GM18861 (cell line): Measurements from ENCODE around the gene DIP2C.
A peak's percentile ranks its signal among the peaks of the same experiment; 100 is the strongest.
"Not testable (repeated sequence)": the region's sequence is repeated elsewhere in the genome, so short reads cannot be mapped to it uniquely, and the experiment has no call there.

Experiments used
- ATAC-seq: cut with Tn5 transposase; IDR thresholded peaks from one replicate; pipeline ENCODE4 v1.9.1; 2021; ENCODE audit not compliant: unreplicated experiment

Gene DIP2C

DNA sequence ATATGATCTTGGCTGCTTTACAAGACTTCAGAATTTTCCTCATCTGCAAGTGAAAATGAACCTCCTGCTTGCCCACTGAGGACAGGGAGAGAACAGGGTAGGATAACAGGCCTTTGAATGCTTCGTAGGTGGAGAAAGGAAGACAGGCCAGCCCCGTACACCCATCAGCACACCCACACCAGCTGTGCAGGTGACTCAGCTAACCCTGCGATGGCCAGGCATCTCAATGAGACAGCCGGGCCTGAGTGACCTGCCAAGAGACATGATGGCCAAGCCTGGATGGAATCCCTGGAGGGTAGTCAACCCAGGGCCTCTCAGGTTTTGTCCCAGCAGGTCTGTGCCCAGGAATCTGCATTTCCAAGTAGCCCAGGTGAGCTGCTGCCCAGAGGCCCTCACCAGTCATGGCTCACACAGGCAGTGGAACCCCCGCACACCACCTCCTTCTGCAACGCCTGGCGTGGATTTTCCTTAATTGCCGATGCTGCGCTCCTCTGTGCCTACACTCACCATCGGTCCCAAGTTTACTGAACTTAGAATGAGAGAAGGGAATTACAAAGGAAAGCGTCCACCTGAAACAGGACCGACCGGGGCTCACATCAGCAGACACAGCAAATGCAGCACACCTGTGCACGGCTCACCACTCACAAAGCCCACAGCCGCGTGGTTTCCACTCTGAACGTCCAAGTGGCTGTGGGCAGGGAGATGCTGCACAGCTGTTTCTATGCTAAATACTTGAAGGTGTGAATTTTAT lies 163.7 kb downstream of the DIP2C start:
- ATAC-seq = no peak

DNA sequence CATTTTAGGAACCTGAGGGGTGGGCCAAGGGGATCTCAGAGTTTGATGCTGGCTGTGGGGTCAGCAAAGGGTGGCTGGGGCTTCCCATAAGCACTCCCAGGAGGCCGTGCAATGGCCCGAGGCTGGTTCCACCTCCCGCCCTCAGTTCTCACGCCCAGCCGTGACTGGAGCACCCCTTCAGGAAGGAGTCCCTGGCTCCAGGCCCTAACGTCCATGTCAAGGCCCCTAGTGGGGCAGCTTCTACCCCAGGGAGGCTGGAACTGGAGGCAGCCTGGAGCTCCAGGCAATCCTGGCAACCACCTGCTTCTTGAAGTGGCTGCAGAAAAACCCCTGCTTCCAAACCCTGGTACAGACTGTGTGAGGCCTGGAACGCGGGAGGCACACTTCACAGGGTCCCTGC lies 165.5 kb downstream of the DIP2C start:
- ATAC-seq = no peak

DNA sequence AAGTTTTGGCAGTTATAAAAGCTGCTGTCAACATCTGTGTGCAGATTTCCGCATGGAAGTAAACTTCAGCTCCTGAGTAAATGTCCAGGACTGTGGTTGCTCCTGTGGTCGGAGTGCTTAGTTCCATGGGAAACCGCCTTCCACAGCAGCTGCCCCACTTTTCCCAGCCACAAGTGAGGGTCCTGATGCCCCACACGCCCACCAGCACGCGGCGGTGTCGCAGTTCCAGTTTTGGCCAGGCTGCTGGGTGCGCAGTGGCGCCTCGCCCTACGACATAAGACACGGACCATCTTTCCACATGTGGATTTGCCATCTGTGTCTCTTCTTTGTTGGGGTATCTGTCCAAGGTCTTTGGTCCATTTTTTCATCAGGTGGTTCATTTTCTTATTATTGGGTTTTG lies 167.1 kb downstream of the DIP2C start:
- no peak for ATAC-seq

DNA sequence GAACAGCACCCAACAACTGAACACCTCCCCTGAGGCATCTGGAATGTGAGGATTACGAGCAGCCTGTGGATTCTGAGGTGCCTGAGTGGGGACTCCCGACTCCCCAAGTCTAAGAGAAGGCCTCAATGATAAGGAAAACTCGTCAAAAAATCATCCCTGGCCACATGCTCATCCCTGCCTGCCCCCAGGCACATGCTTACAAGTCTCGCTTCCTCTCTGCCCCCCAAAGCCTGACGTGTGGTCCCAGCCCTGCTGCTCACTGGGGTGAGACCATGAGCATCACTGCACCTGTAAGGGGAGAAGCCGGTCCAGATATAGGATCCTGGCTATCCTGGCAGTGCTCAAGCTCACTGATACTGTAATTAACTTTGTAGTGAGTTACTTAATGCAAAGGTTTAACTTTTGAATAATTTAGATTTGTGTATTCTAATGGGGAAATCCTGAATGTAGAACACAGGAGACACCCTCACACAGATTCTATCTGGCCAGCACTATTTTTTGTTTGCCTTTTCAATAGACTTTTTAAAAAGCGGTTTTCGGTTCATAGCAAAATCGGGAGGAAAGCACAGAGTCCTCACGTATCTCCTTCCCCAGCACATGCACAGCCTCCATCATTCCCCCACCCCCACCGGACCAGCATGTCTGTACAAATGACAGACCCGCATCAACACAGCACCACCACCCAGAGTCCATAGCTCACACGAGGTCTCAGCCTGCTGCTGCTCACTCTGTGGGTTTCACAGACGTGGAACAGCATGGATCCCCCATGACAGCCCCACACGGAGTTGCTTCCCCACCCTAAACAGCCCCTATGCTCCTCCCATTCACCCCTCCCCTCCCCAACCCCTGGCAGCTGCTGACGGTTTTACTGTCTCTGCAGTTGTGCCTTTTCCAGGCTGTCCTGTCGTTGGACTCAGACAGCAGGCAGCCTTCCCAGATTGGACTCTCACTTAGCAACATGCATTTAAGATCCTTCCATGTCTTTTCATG lies 167.9 kb downstream of the DIP2C start:
- ATAC-seq = no peak

DNA sequence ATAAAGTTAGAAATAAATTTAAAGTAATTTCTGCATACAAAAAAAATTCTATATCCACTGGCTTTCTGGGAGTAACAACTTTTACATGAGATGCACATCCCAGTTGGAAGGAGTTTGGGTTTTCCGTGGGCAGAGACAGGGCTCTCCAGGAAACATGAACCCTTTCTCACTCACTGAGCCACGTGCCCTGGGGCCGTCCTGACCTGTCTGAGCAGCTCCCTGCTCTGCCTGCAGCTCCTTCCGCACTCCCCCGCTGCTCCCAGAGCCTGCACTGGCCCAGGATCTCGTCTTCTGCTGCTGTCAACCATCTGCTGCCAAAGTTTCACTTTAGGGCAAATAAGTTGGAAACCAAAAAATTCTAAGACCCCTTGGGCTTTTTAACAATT lies 169.1 kb downstream of the DIP2C start:
- no peak for ATAC-seq

DNA sequence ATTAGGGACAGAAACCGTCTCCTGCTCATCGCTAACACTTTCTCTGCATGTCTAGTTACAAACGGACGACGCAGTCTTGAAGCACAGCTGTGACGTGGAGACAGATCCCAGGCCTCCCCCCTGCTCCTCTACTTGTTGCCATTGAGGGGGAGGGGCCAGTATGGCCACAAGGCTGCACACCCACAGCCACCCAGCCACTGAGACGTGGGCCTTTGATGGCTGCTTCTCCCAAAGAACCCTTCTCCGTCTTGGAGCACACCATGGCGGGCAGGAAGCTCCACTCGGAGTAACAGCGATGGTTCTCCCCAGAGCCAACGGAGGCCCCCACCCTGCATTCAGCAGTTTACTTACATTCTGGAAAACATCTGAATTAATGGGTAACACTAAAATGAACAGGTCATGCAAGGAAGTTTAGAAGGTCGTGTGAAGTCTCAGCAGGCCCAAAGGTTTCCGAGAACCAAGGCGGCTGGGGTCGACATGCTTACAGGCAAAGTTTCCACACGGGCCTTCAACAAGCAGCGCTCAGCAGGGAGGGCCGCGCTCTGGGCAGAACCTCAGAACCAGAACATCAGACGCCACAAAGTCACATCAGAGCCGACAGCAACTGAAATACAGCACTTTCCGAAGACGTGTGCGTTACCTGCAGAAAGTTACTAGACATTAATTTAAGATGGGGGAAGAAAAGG lies 169.6 kb downstream of the DIP2C start:
- ATAC-seq = no peak

DNA sequence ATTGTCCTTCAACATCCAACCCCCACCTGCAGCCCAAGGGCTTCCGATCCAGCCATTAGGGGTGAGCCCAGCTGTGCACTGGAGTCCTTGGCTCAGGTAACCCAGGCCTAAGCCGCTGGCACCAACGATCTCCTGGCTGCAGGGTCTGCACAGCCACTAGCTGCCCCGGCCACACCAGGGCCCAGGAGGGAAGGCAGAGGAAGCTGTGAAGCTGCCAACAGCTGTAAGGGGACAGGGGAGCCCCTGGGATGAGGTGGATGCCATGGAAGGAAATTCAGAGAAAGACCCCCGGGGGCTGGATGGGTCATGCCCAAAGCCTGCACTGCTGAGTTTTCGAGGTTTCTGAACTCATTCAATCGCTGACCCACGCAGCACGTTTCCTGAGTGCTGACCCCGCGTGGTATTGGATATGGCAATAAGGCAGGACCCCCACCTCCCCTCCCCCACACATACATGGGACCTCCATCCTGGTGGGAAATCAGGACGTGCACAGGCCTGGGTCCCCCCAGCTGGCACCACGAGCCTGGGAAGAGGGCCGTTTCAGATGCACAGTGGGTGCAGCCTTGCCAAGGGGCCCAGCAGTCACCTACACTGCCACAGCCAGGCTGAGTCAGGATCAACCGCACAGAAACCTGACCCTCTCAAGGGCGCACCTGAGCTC lies 170.3 kb downstream of the DIP2C start:
- no peak for ATAC-seq

DNA sequence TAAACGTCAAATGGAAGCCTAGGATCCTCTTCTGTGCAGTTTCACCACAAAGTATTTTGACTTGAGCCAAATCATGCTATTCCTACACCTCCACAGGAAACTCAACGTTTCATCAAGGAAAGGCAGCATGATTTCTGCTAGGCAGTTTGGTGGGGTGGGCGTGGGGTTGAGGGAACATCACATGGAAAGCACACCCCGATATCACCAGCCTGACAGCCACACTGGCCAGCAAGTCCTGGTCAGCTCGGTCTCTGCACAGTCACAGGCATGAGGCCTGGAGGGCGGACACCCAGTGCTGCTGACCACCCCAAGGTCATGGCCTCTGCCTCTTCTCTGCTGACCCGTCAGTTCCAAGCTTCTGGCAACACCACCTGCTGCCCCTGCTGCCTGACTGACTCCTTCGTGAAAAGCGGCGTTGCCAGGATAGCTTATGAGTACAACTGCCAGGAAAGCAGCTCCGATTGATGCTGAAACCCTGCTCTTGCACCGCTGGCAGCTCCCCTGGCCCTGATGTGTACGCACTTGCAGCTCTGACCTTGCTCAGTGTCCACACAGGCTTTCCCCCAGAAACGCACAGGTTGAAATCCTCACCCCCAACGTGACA lies 171.5 kb downstream of the DIP2C start:
- no peak for ATAC-seq

DNA sequence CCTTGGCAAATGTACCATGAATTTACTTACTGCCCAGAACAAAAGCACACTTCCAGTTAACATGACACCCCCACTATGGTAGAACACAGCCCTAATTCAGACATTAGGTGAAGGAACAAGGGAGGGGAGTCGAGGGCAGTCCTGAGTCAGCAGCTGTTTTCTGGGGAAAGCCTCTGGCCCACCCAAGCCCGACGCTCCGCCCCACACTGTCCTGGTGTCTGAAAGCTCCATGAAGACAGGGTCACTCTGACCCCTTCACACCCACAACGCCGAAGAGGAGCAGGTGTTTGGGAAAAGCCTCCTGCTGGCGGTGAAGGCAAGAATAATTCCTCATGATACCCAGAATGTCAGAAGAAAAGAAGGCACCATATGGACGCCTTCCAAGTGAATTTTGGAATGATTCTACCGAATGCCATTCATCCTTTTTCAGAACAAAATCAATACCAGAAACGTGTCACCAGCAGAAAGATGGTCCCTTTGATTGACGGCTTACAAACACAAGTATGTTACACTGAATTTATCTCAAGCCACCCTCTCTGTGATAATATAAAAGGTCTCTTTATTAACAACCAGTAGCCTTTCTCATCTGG lies 172.1 kb downstream of the DIP2C start:
- ATAC-seq = no peak

DNA sequence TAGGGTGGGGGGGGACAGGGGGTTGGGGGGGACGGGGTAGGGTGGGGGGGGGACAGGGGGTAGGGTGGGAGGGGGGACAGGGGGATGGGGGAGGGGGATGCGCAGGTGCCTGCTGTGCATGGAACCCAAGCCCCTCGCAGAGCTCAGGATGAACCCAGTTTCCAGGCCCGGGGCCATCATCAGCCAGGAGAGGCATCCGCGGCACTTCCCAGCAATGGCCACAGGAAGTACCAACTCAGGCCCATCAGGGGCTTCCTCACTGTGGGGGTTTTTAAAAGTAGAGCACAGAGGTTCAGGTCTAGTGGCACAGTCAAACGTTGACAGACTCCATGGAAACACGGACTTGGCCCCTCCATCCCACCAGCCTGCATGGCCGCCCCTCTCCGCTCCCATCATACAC lies 172.7 kb downstream of the DIP2C start:
- no peak for ATAC-seq

DNA sequence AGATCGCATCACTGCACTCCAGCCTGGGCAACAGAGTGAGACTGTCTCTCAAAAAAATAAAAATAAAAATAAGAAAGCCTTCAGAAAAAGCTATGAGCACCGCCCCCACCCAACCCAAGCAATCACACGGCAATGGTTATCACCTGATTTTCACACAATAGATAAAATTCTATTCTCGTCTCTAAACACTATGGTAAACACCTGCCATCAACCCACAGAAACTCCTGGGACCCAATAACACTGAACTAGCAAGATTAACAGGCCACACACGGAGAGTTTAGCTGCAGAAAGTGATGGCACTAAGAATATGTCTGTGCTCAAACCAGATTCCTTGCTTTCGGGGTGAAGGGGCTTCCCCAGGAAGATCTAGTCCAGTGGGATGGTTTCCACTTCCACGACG lies 173.8 kb downstream of the DIP2C start:
- no peak for ATAC-seq

DNA sequence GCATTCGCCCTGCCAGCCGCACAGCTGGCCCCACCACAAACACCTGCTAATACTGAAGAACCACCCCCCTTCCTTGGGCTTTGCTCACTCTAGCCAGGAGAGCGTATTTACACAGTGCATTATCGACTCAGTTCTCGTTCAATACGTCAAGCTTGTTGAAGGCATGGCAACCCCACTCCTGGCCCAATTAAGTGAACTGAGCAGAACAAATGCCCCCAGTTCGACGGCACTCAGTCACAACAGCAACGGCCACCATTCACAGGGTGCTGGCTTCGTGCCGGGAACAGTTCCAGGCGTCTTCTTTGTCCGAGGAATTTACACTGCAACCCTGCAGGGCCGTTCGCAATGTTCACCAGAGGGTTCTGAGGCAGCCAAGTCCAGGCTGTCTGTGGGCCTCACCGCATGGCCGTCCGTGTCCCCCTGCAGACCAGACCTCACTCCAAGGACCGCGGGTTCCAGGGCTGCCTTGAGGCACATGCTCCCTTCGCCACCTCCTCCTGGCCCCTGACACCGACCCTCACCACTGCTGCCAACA lies 175.3 kb downstream of the DIP2C start:
- no peak for ATAC-seq

DNA sequence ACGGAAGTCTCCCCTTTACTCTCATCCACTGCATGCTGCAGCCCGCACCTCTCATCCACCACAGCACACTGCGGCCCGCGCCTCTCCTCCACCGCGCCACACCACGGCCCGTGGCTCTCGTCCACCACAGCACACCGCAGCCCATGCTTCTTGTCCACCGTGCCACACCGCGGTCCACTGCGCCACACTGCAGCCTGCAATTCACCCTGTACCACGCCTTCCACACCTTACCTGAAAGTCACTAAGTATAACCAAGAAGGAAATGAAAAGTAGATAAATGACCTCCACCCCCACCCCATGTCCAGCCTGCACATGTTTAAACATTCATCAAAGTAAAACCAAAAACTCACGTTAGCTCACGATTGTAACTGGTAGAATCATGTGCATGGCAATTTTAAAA lies 176.1 kb downstream of the DIP2C start:
- ATAC-seq = no peak

DNA sequence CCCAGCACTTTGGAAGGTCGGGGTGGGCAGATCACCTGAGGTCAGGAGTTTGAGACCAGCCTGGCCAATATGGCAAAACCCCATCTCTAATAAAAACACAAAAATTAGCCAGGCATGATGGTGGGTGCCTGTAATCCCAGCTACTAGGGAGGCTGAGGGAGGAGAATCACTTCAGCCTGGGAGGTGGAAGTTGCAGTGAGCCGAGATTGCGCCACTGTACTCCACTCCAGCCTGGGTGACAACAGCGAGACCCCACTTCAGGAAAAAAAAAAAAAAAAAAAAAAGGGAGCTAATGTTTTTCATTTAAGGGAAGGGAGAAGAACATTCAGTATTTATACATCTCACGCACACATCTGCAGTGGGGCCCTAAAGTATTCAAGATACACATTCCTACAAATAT lies 176.8 kb downstream of the DIP2C start:
- not testable (repeated sequence) for ATAC-seq

DNA sequence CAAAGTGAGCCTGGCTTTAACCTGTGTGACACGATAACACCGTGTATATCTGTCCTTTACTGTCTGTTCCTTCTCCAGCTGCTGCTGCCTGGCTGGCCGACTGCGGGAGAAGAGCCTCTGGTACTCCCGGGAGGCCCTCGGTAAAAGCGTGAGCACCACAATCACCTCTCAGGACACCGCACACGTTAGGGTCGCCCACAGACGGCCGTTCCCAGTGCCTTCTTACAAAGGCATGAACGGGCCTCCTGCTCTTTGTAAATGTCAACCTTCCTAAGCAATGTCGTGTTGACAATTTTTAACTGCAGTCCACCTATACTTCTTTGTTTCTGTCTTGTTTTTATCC lies 177.6 kb downstream of the DIP2C start:
- no peak for ATAC-seq

DNA sequence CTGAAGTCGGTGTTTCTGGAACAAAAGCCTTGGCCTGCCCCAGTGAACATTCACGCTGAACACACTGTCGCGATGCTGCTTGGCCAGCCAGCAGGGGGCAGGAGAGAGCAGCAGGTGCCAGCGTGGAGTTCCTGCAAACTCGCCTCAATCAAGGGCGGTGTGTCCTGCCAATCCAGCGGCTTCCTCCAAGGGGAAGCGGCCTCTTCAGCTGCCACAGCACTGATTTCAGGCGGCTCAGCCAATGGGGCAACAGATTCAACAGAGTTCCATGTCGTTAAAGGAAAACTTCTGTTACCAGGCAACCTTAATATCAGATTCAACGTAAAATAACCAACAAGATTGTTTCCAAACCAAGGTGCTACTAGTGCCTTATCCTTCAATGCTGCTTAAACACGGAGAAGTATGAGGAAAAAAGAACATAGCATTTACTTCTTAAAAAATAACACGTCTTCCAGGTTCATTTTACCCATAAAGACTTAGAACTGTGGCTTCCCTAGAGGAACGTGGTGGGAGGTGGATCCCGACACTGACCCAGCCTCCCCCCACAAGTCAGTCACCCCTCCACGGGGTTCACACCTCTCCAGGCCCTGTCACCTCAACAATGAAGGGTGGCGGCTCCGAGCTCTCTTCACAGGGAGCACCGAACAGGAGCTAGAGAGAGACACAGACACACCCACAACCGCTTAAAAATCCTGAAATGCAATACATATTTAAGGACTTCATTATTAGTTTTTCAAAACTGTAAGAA lies 178.2 kb downstream of the DIP2C start:
- ATAC-seq = peak; percentile 78

DNA sequence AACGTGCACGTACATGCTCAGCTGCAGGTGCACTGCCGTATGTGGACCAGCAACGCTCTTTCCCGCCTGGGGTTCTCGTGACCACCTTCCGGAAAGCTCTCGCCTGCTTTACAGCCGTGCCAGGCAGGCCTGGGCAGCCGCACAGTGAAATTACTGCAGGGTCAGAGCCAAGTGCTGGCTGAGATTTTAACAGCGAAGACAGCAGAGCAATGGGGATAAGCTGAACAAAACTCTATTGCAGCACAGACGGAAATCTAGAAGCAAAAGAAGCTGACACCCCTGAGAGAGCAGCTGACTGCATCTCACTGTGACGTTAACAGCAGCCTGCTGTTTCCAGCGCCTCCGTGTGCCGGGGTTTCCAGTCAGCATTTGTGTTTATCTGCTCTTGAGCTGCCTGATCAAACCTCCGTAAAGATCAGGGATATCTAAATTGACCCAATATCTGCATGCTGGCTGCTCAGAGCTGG lies 179.0 kb downstream of the DIP2C start:
- no peak for ATAC-seq

DNA sequence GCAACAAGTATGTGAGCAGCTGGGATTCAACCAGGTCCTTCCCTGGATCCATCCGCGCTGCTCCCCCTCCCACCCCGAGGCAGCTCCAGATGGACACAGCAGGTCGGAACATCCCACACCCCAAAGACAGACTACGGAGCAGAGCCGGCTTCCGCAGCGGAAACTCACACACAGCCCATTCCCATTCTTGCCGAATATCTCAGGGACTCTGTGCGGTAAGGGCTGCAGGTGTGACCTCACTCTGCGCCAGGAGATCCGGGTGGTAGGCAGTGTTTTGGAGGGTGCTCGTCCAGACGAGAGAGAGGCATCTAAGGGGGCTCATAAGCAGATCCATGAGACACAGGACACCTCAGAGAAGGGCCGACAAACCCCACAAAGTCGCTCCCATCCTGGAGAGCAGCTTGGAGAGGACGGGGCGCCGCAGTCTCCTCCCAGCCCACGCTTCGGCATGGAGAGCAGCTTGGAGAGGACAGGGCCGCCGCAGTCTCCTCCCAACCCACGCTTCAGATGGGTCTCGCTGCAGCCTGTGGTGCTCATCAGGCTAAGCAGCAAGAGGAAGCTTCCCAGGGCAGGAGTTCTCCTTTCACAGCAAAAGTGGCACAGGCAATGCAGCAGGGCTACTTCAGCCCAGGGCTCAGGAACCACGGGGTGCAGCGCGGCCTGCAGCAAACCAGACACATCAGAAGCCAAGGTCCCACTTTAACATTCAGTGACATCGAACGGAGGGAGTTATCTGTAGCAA lies 179.9 kb downstream of the DIP2C start:
- no peak for ATAC-seq

DNA sequence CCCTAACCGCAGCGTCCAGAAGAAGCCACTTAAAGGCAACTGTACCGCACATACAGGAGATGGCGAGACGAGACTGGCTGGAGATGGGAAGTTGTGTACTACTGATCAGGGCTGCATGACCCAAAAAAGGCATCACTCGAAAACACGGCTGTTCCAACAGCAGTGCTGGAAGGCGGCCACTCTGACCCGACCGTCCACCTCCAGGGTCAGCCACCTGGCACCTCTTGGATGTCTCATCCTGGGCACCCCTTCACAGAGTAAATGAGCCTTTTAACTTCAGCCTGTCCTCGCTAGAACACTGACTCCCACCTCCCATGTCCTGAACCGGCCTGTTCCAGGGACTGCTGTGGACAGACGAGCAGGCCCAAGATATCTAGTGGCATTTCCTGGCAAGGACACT lies 180.7 kb downstream of the DIP2C start:
- ATAC-seq = no peak
